Central memory CD8-positive, alpha-beta T cell (primary cell): ENCODE data around the gene RAPSN.

Source experiments
- ATAC-seq: fragments of 150-1000 bp; cut with Tn5 transposase; replicated peaks from 2 replicates; pipeline ENCODE4 v1.10.0; 2022; ENCODE audit warnings: mild to moderate bottlenecking, moderate FRiP score, moderate number of reproducible peaks; ENCODE audit not compliant: poor library complexity, severe bottlenecking; ENCODE audit errors: extremely low read depth
- DNase-seq, 2 donors: peaks; one replicate each; pipeline ENCODE4 v3.0.0; 2021; ENCODE audit warnings: low spot score in 2 of 2
- H3K27ac Mint-ChIP-seq: one replicate; pipeline ENCODE4 v1.8.0; 2022; ENCODE audit warnings: low read depth, mild to moderate bottlenecking, moderate library complexity, mixed read lengths
- H3K27me3 Mint-ChIP-seq: one replicate; pipeline ENCODE4 v1.8.0; 2022; ENCODE audit warnings: mixed read lengths
- H3K36me3 Mint-ChIP-seq: one replicate; pipeline ENCODE4 v1.8.0; 2022; ENCODE audit warnings: mild to moderate bottlenecking, moderate library complexity, mixed read lengths; ENCODE audit not compliant: insufficient read depth
- H3K4me1 Mint-ChIP-seq: one replicate; pipeline ENCODE4 v1.8.0; 2022; ENCODE audit warnings: mixed read lengths
- H3K4me3 Mint-ChIP-seq: one replicate; pipeline ENCODE4 v1.8.0; 2022; ENCODE audit warnings: mild to moderate bottlenecking, moderate library complexity, mixed read lengths
- H3K9me3 Mint-ChIP-seq: one replicate; pipeline ENCODE4 v1.8.0; 2022; ENCODE audit warnings: mixed read lengths

Gene RAPSN

GRCh38 chr11:47448566-47449427 lies at the start of gene RAPSN:
RAPSN (minus strand) TSS chr11:47449136; CDS start chr11:47448964, 172 bp downstream.
- no peak for ATAC-seq
- DNase-seq: no peak
- H3K27me3 Mint-ChIP-seq: no peaks in the 10 kb centered on the region

GRCh38 chr11:47498149-47498548 lies 49.2 kb upstream of the RAPSN start:
- Mint-ChIP-seq H3K4me1 (peaks cover 44% of the 10 kb centered on the region), H3K4me3 (no peak overlapping the region), H3K9me3 (no peaks in the 10 kb centered on the region), H3K27ac (peak overlapping the region; percentile 69), H3K36me3 (peaks cover 17% of the 10 kb centered on the region), H3K27me3 (no peaks in the 10 kb centered on the region)
- DNase-seq: no peak
- no peak for ATAC-seq

More at GRCh38 chr11:47448566-47449427, at the start of gene RAPSN:
- Mint-ChIP-seq H3K27ac (peak within 1 kb of the TSS; percentile 49), H3K4me1 (peaks cover 4% of the 10 kb centered on the region), H3K4me3 (no peak within 1 kb of the TSS), H3K9me3 (no peaks in the 10 kb centered on the region), H3K36me3 (peaks cover 5% of the 10 kb centered on the region)

GRCh38 chr11:47496808-47497207 lies 47.9 kb upstream of the RAPSN start:
- Mint-ChIP-seq H3K27ac (no peak overlapping the region), H3K9me3 (no peaks in the 10 kb centered on the region), H3K4me1 (peaks cover 39% of the 10 kb centered on the region), H3K4me3 (no peak overlapping the region), H3K36me3 (peaks cover 17% of the 10 kb centered on the region), H3K27me3 (no peaks in the 10 kb centered on the region)
- DNase-seq (no peak), ATAC-seq (no peak)

GRCh38 chr11:47495856-47496217 lies 46.9 kb upstream of the RAPSN start:
- Mint-ChIP-seq H3K36me3 (peaks cover 14% of the 10 kb centered on the region), H3K4me3 (no peak overlapping the region), H3K4me1 (peaks cover 39% of the 10 kb centered on the region), H3K27me3 (no peaks in the 10 kb centered on the region), H3K9me3 (no peaks in the 10 kb centered on the region), H3K27ac (no peak overlapping the region)
- no peak for DNase-seq
- no peak for ATAC-seq

- DNase-seq (no peak), ATAC-seq (no peak)
- H3K27me3 Mint-ChIP-seq: no peaks in the 10 kb centered on the region
- H3K9me3 Mint-ChIP-seq: no peaks in the 10 kb centered on the region
- peaks cover 33% of the 10 kb centered on the region for H3K4me1 Mint-ChIP-seq
- H3K27ac Mint-ChIP-seq: no peak overlapping the region
- H3K36me3 Mint-ChIP-seq: peaks cover 12% of the 10 kb centered on the region
- no peak overlapping the region for H3K4me3 Mint-ChIP-seq
Observed at GRCh38 chr11:47495011-47495855, 46.3 kb upstream of the RAPSN start.

- H3K27ac Mint-ChIP-seq: no peak overlapping the region
- H3K9me3 Mint-ChIP-seq: no peaks in the 10 kb centered on the region
- H3K27me3 Mint-ChIP-seq: no peaks in the 10 kb centered on the region
- peaks cover 50% of the 10 kb centered on the region for H3K36me3 Mint-ChIP-seq
- DNase-seq: no peak
- H3K4me1 Mint-ChIP-seq: peaks cover 24% of the 10 kb centered on the region
- no peak for ATAC-seq
- H3K4me3 Mint-ChIP-seq: no peak overlapping the region
Observed at GRCh38 chr11:47489395-47489755, 40.4 kb upstream of the RAPSN start.

GRCh38 chr11:47488674-47489394 lies 39.9 kb upstream of the RAPSN start:
- no peaks in the 10 kb centered on the region for H3K27me3 Mint-ChIP-seq
- DNase-seq (no peak), ATAC-seq (no peak)

GRCh38 chr11:47488111-47488510 lies 39.2 kb upstream of the RAPSN start:
- H3K36me3 Mint-ChIP-seq: peaks cover 57% of the 10 kb centered on the region
- H3K27ac Mint-ChIP-seq: peak overlapping the region; percentile 72
- peaks cover 16% of the 10 kb centered on the region for H3K4me1 Mint-ChIP-seq
- H3K4me3 Mint-ChIP-seq: no peak overlapping the region
- no peaks in the 10 kb centered on the region for H3K9me3 Mint-ChIP-seq
- no peak for DNase-seq
- no peak for ATAC-seq
- no peaks in the 10 kb centered on the region for H3K27me3 Mint-ChIP-seq

More at GRCh38 chr11:47488674-47489394, 39.9 kb upstream of the RAPSN start:
- Mint-ChIP-seq H3K4me1 (peaks cover 20% of the 10 kb centered on the region), H3K4me3 (no peak overlapping the region), H3K27ac (no peak overlapping the region), H3K9me3 (no peaks in the 10 kb centered on the region), H3K36me3 (peaks cover 52% of the 10 kb centered on the region)

- DNase-seq (no peak), ATAC-seq (no peak)
- Mint-ChIP-seq H3K36me3 (peaks cover 63% of the 10 kb centered on the region), H3K9me3 (no peaks in the 10 kb centered on the region), H3K4me3 (no peak overlapping the region), H3K4me1 (peaks cover 10% of the 10 kb centered on the region), H3K27me3 (no peaks in the 10 kb centered on the region), H3K27ac (peak overlapping the region; percentile 72)
Observed at GRCh38 chr11:47487421-47487820, 38.5 kb upstream of the RAPSN start.

GRCh38 chr11:47485107-47485506 lies 36.2 kb upstream of the RAPSN start:
- H3K36me3 Mint-ChIP-seq: peaks cover 80% of the 10 kb centered on the region
- no peaks in the 10 kb centered on the region for H3K9me3 Mint-ChIP-seq
- peaks cover 5% of the 10 kb centered on the region for H3K4me1 Mint-ChIP-seq
- H3K4me3 Mint-ChIP-seq: no peak overlapping the region
- DNase-seq (no peak), ATAC-seq (no peak)
- no peak overlapping the region for H3K27ac Mint-ChIP-seq
- H3K27me3 Mint-ChIP-seq: no peaks in the 10 kb centered on the region

- peaks cover 89% of the 10 kb centered on the region for H3K36me3 Mint-ChIP-seq
Observed at GRCh38 chr11:47483457-47483856, 34.5 kb upstream of the RAPSN start.

GRCh38 chr11:47480762-47481161 lies 31.8 kb upstream of the RAPSN start:
- Mint-ChIP-seq H3K27ac (no peak overlapping the region), H3K4me1 (peaks cover 11% of the 10 kb centered on the region), H3K9me3 (no peaks in the 10 kb centered on the region), H3K36me3 (peaks cover 82% of the 10 kb centered on the region), H3K27me3 (no peaks in the 10 kb centered on the region), H3K4me3 (no peak overlapping the region)
- DNase-seq: no peak
- ATAC-seq: no peak

More at GRCh38 chr11:47483457-47483856, 34.5 kb upstream of the RAPSN start:
- H3K27me3 Mint-ChIP-seq: no peaks in the 10 kb centered on the region
- no peak overlapping the region for H3K4me3 Mint-ChIP-seq
- peaks cover 6% of the 10 kb centered on the region for H3K4me1 Mint-ChIP-seq
- H3K27ac Mint-ChIP-seq: peak overlapping the region; percentile 25
- no peak for ATAC-seq
- no peaks in the 10 kb centered on the region for H3K9me3 Mint-ChIP-seq
- no peak for DNase-seq
